Activated CD4-positive, CD25-positive, alpha-beta regulatory T cell (primary cell): ENCODE data around the gene TMEM163.
"Not testable (repeated sequence)": the region's sequence is repeated elsewhere in the genome, so short reads cannot be mapped to it uniquely, and the experiment has no call there.

Experiments used
- DNase-seq, 4 experiments: peaks; one replicate each; lab custom pipeline; 2025; lab: John Stamatoyannopoulos, UW

The TMEM163 gene

GRCh38 chr2:134578316-134578715 lies 140.5 kb downstream of the TMEM163 start:
- no peak for DNase-seq

DNA sequence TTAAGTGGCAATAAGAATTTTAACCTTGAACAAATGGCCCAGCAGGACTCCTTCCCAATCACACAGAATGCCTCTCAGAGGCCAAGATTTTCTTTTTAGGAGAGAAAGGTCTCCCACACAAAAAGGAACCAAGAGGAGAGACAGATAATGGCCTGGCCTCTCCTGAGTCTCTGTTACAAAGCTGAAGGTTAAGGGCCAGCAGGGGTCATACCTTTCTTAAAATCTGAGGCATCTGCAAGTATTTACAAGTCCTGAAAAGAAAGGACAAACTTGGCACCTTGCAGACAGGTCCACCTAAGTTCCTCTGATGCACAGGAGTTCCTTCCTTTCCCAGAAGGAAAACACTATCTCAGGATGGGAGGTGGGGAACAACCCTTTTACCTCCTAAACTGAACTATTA lies 142.3 kb downstream of the TMEM163 start:
- DNase-seq = no peak

GRCh38 chr2:134575888-134576287 lies 142.9 kb downstream of the TMEM163 start:
- DNase-seq = no peak

- DNase-seq = no peak
Measured at GRCh38 chr2:134574611-134575330, 144.0 kb downstream of the TMEM163 start.

GRCh38 chr2:134573724-134574123 lies 145.1 kb downstream of the TMEM163 start:
- no peak for DNase-seq

GRCh38 chr2:134573085-134573370 lies 145.8 kb downstream of the TMEM163 start:
- no peak for DNase-seq

- no peak for DNase-seq
Measured at GRCh38 chr2:134572314-134573084, 146.3 kb downstream of the TMEM163 start.

DNA sequence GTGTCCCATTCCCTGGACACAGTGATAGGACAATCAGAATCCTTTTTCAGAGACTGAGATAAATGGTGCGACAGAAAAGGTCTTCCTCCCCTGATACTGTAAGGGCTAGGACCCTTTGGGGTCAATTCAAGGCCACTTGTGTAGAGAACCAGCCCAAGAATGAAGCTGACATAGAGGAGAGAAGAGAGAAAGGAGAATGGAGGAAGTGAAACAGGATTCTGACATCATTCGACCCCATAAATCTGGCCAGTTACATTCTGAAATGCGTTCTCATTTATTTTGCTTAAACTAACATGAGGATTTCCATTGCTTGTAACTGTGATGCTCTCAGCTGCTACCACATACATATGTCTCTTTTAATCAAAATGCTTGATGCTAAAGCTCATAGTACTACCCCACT lies 148.1 kb downstream of the TMEM163 start:
- DNase-seq = no peak

DNA sequence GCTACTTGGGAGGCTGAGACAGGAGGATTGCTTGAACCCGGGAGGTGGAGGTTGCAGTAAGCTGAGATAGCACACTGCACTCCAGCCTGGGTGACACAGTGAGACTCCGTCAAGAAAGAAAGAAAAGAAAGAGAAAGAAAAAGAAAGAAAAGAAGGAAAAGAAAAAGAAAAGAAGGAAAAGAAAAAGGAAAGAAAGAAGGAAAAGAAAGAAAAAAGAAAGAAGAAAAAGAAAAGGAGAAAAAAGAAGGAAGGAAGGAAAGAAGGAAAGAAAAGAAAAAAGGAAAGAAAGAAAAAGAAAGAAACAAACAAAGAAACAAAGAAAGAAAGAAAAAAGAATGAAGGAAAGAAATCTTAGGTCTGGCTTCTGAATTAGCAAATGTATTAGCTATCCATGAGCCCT lies 150.4 kb downstream of the TMEM163 start:
- no peak for DNase-seq

GRCh38 chr2:134567666-134568065 lies 151.1 kb downstream of the TMEM163 start:
- no peak for DNase-seq

DNA sequence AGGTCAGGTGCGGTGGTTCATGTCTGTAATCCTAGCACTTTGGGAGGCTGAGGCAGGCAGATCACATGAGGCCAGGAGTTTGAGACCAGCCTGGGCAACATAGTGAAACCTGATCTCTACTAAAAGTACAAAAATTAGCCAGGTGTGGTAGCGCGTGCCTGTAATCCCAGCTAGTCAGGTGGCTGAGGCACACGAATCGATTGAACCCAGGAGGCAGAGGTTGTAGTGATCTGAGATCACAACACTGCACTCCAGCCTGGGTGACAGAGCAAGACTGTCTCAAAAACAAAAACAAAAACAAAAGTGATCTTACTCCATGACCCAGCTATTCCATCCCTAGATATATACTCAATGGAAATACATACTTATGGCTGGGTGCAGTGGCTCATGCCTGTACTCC lies 153.8 kb downstream of the TMEM163 start:
- DNase-seq = not testable (repeated sequence)

- no peak for DNase-seq
Measured at GRCh38 chr2:134564549-134564948, 154.3 kb downstream of the TMEM163 start.

DNA sequence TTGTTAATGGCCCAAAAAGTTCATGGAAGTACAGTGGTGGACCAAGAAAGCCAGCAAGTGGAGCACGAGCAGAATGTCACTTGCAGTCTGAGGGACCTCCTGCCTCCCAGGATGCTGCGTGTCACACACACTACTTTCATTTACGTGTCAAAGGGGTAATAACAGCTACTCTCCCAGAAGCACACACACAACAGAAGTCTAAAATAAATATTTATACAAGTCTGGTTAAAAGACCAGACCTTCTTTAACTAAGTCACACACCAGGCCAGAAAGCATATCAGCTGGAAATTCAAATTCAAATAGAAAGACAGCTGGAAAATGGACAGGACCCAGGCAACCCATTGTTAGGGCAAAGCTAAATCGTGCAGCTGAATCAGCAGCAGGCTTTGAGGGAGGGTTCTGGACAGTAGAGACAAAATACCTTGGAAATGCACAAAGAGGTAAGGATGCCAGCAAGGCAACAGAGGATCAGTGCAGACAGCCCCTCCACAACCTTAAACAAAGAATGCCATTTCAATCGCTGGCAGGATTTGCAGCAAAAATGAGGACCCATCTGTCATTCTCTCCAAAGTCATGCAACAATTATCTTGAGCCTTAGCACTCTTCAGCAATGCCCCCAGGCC lies 160.5 kb downstream of the TMEM163 start:
- DNase-seq = no peak

DNA sequence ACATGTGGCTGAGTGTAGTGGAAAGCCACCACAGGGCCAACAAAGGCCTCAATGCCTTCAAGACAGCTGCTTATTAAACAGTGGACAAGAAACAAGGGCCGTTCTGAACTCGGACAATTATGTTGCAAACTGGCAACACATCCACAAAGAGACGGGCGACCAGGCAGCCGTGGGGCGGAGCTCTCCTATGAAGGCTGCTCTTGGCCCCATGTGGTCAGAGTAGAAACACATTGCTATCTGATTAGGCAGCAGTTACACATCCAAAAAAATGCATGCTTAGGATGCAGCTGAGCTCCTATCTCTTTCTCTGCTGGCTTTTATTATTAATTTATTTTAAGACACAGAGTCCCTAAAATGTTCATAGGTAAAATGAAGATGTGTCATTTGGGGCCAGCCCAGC lies 163.4 kb downstream of the TMEM163 start:
- DNase-seq = no peak

DNA sequence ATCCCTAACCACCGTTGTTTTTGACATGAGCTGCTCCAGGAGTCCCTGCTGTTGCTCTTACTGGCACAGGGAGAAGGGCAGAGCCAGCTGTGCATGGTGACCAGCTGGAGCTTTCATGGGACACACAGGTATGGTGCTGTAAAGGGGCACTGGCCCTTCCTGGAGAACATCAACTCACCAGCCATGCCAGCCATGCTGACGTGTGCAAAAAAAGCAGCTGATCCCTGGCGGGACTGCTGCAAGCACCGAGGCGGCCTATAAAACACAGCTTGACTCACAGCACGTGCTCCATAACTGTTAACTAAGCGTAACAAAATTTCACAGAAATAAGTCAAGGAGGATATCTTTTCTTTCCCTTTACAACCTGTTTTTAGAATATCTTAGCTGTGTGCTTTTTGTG lies 165.1 kb downstream of the TMEM163 start:
- DNase-seq = no peak

- DNase-seq = no peak
Measured at GRCh38 chr2:134550566-134551164, 168.1 kb downstream of the TMEM163 start.

DNA sequence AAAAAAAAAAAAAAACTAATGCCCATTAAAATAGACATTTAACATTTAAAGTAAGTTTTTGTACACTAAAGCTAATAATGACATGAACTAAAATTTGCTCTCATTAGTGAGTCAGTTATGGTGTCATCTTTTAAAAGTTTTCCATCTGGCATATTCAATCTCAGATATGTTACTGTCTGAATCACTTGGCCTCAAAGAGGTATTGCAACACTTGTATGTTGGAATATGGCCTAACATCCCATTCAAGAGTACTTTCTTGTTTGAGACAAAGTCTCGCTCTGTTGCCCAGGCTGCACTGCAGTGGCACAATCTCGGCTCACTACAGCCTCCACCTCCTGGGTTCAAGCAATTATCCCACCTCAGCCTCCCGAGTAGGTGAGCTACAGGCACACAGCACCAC lies 169.7 kb downstream of the TMEM163 start:
- no peak for DNase-seq

DNA sequence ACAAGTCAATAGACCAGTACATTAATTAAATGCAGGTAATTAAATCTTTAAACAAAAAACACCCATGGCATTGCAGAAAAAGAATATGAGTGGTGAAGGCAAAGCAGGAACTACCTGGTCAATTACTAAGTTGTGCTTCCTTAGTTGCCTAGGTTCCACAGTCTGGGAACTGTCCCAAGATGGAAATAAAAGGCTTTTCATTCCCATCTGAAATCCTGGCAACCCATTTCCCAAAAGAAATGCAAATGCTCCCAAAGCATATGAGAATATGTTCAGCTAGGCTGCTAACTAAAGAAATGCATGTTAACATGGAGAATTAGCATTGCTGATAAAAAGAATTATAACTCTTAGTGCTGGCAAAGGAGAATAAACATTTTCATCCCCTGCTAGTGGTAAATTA lies 177.8 kb downstream of the TMEM163 start:
- no peak for DNase-seq

GRCh38 chr2:134539981-134540380 lies 178.8 kb downstream of the TMEM163 start:
- DNase-seq = no peak

DNA sequence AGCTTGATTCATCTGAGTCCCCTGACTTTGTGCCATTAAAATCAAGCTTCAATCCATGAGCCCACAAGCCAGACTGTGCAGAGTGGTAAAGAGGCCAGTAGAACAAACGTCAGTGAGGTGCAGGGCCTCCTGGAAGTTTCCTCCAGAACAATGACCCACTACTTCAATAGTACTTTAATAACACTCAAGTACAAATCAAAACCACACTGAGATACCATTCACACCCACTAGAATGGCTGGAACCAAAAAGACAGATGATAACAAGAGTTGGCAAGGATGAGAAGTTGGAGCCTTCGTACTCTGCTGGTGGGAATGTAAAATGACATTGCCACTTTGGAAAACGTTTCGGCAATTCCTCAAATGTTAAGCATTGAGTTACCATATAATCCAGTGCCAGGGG lies 181.1 kb downstream of the TMEM163 start:
- no peak for DNase-seq

DNA sequence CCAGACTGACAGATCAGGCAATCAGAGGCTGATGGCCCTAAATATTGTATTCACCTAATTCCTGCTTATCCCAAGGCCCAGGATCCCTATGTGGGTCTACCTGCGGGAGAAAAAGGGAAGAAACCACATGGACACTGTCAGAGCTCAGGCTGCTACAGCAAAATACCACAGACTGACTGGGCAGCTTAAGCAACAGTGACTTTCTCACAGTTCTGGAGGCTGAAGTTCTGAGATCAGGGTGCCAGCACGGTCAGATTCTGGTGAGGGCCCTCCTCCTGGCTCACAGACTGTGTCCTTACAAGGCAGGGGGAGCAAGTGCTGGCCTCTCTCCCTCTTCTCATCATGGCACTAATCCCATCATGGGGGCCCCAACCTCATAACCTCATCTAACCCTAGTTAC lies 181.7 kb downstream of the TMEM163 start:
- no peak for DNase-seq

- no peak for DNase-seq
Measured at GRCh38 chr2:134536296-134536695, 182.5 kb downstream of the TMEM163 start.

DNA sequence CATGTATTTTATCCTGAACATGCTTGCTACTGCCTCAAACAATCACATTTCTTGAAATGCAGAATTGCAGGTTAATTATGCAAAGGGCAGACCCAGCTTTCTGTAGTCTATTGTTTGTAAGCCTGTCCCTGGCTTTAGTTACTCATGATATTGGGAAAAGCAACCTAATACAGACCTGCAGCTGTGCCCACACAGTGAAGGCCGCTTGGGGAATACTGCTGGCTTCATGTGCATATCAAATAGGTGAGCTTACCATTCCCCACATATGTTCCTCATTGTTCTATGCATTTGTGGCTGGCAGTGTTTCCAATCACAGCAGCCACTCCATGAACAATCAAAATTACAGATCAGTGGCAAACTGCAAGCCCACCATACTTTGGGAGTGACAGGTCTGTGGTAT lies 186.3 kb downstream of the TMEM163 start:
- no peak for DNase-seq
